ENCODE measurements around the gene CCL3.
"Not testable (repeated sequence)": the region's sequence is repeated elsewhere in the genome, so short reads cannot be mapped to it uniquely, and the experiment has no call there.

The CCL3 gene

GRCh38 chr17:36113131-36113530 is 23.2 kb upstream of the CCL3 start:
- H3F3A ChIP-seq (ENCODE audit: control insufficient read depth, insufficient read depth); H3K27ac ChIP-seq (ENCODE audit: low read depth, low read length); H3K4me3 ChIP-seq (ENCODE audit: low read length); H3K79me2 ChIP-seq (ENCODE audit: control insufficient read depth, low read length); H3K9me3 ChIP-seq (ENCODE audit: control insufficient read depth, insufficient read depth, low read length); H3K4me2 ChIP-seq (ENCODE audit: low read length); H4K20me1 ChIP-seq (ENCODE audit: control insufficient read depth, insufficient read depth, low read depth, low read length); H3K4me1 ChIP-seq (ENCODE audit: control insufficient read depth, low read length); H3K36me3 ChIP-seq (ENCODE audit: control insufficient read depth, low read length); H3K9me2 ChIP-seq (replicated peaks; ENCODE audit: control insufficient read depth, low read length): not testable (repeated sequence)
- H3K27me3 ChIP-seq (ENCODE audit: control insufficient read depth, low read length) = peaks cover 40% of the 10 kb centered on the region

GRCh38 chr17:36112572-36112971 is 22.6 kb upstream of the CCL3 start:
- Histone ChIP-seq H3K27me3 (ENCODE audit: control insufficient read depth, low read length) (peaks cover 39% of the 10 kb centered on the region), H3F3A (ENCODE audit: control insufficient read depth, insufficient read depth) (no peaks in the 10 kb centered on the region), H3K4me1 (ENCODE audit: control insufficient read depth, low read length) (no peaks in the 10 kb centered on the region), H3K79me2 (ENCODE audit: control insufficient read depth, low read length) (no peaks in the 10 kb centered on the region), H3K9me2 (replicated peaks; ENCODE audit: control insufficient read depth, low read length) (no peaks in the 10 kb centered on the region), H4K20me1 (ENCODE audit: control insufficient read depth, insufficient read depth, low read depth, low read length) (no peaks in the 10 kb centered on the region), H3K4me3 (ENCODE audit: low read length) (no peak overlapping the region), H3K4me2 (ENCODE audit: low read length) (no peak overlapping the region), H3K9me3 (ENCODE audit: control insufficient read depth, insufficient read depth, low read length) (no peaks in the 10 kb centered on the region), H3K27ac (ENCODE audit: low read depth, low read length) (no peak overlapping the region), H3K36me3 (ENCODE audit: control insufficient read depth, low read length) (no peaks in the 10 kb centered on the region)
- TF ChIP-seq CTCF (IDR thresholded peaks at IDR 0.05; ENCODE audit: low read depth, low read length, poor library complexity, severe bottlenecking) (no peak), EZH2phosphoT487 (IDR thresholded peaks at IDR 0.05; ENCODE audit: borderline replicate concordance, low read length) (no peak)

GRCh38 chr17:36111068-36111490 is 21.1 kb upstream of the CCL3 start:
- TF ChIP-seq CTCF (IDR thresholded peaks at IDR 0.05; ENCODE audit: low read depth, low read length, poor library complexity, severe bottlenecking) = no peak
- TF ChIP-seq EZH2phosphoT487 (IDR thresholded peaks at IDR 0.05; ENCODE audit: borderline replicate concordance, low read length) = no peak
- no peaks in the 10 kb centered on the region for H3K79me2 ChIP-seq (ENCODE audit: control insufficient read depth, low read length)
- no peak overlapping the region for H3K27ac ChIP-seq (ENCODE audit: low read depth, low read length)
- no peaks in the 10 kb centered on the region for H3K9me3 ChIP-seq (ENCODE audit: control insufficient read depth, insufficient read depth, low read length)
- H3K4me3 ChIP-seq (ENCODE audit: low read length) = no peak overlapping the region
- H4K20me1 ChIP-seq (ENCODE audit: control insufficient read depth, insufficient read depth, low read depth, low read length) = no peaks in the 10 kb centered on the region
- H3K27me3 ChIP-seq (ENCODE audit: control insufficient read depth, low read length) = peaks cover 42% of the 10 kb centered on the region
- no peak overlapping the region for H3K4me2 ChIP-seq (ENCODE audit: low read length)
- no peaks in the 10 kb centered on the region for H3K9me2 ChIP-seq (replicated peaks; ENCODE audit: control insufficient read depth, low read length)
- H3K4me1 ChIP-seq (ENCODE audit: control insufficient read depth, low read length) = no peaks in the 10 kb centered on the region
- no peaks in the 10 kb centered on the region for H3F3A ChIP-seq (ENCODE audit: control insufficient read depth, insufficient read depth)
- no peaks in the 10 kb centered on the region for H3K36me3 ChIP-seq (ENCODE audit: control insufficient read depth, low read length)

- not testable (repeated sequence) for H3K27ac ChIP-seq (ENCODE audit: low read depth, low read length); H4K20me1 ChIP-seq (ENCODE audit: control insufficient read depth, insufficient read depth, low read depth, low read length); H3K4me3 ChIP-seq (ENCODE audit: low read length); H3F3A ChIP-seq (ENCODE audit: control insufficient read depth, insufficient read depth); H3K79me2 ChIP-seq (ENCODE audit: control insufficient read depth, low read length); H3K36me3 ChIP-seq (ENCODE audit: control insufficient read depth, low read length); H3K4me2 ChIP-seq (ENCODE audit: low read length); H3K9me3 ChIP-seq (ENCODE audit: control insufficient read depth, insufficient read depth, low read length); H3K9me2 ChIP-seq (replicated peaks; ENCODE audit: control insufficient read depth, low read length)
- Histone ChIP-seq H3K27me3 (ENCODE audit: control insufficient read depth, low read length) (peaks cover 54% of the 10 kb centered on the region), H3K4me1 (ENCODE audit: control insufficient read depth, low read length) (peaks cover 18% of the 10 kb centered on the region)
These were observed 18.3 kb upstream of the CCL3 start for GRCh38 chr17:36108265-36108664.

Data from DOHH2 (cell line).